Measurements from ENCODE around the gene ATG7.

The ATG7 gene

DNA sequence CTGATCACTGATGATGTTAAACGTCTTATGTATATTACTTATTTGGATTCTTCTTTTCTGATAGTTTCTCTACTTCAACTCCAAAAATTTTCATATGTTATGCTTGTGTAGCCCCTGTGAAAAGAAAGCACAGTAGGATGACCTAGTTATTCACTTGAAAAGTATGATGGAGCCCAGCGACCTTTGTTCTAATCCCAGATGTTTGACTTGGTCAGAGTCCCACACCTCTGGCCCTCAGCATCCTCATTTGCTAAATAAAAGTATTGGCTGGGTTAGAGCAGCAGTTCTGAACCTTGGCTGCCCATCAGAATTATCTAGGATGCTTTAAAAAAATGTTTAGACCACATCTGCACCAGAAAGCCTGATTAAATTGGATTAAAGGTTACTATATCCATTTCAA, 173.7 kb downstream of the ATG7 start:
- Histone ChIP-seq H3K4me1 (ENCODE audit: control insufficient read depth, low read length) (no peaks in the 10 kb centered on the region), H3F3A (ENCODE audit: control insufficient read depth, insufficient read depth) (no peaks in the 10 kb centered on the region), H3K27me3 (ENCODE audit: control insufficient read depth, low read length) (no peaks in the 10 kb centered on the region), H3K4me3 (ENCODE audit: low read length) (no peak overlapping the region), H3K9me2 (replicated peaks; ENCODE audit: control insufficient read depth, low read length) (no peaks in the 10 kb centered on the region), H3K9me3 (ENCODE audit: control insufficient read depth, insufficient read depth, low read length) (no peaks in the 10 kb centered on the region), H3K79me2 (ENCODE audit: control insufficient read depth, low read length) (no peaks in the 10 kb centered on the region), H4K20me1 (ENCODE audit: control insufficient read depth, insufficient read depth, low read depth, low read length) (no peaks in the 10 kb centered on the region), H3K27ac (ENCODE audit: low read depth, low read length) (no peak overlapping the region), H3K36me3 (ENCODE audit: control insufficient read depth, low read length) (no peaks in the 10 kb centered on the region), H3K4me2 (ENCODE audit: low read length) (no peak overlapping the region)
- TF ChIP-seq EZH2phosphoT487 (IDR thresholded peaks at IDR 0.05; ENCODE audit: borderline replicate concordance, low read length) (no peak), CTCF (IDR thresholded peaks at IDR 0.05; ENCODE audit: low read depth, low read length, poor library complexity, severe bottlenecking) (no peak)

DNA sequence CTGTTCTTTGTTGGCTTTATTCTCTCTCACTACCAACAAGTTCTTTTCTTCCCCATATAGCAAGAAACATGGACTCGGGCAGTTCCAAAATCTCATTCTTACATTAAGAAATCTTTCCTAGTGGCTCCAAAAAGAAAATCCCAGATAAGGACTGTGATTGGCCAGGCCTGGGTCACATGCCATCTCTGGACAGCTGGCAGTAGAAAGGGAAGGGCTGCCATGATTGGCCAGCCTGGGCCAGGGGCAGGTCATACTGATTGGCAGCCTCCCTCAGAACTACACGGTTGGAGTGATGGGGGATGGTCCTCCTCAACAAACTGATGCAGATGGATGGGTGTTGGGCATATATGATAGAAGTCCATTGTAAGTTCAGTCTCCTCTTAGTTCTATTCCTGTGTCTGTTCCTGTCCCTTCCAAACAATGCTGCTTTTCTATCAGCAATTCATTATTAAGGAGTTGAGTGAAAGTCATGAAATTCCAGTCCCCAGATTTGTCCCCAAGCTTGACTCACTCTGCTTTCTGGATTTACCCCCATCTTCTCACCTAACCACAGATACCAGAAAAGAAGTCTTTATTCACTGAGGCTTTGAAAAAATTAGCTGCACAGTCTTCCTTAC, 175.5 kb downstream of the ATG7 start:
- Histone ChIP-seq H3K4me3 (ENCODE audit: low read length) (no peak overlapping the region), H3K9me2 (replicated peaks; ENCODE audit: control insufficient read depth, low read length) (no peaks in the 10 kb centered on the region), H3K4me1 (ENCODE audit: control insufficient read depth, low read length) (no peaks in the 10 kb centered on the region), H3K27ac (ENCODE audit: low read depth, low read length) (no peak overlapping the region), H3K4me2 (ENCODE audit: low read length) (no peak overlapping the region), H3K9me3 (ENCODE audit: control insufficient read depth, insufficient read depth, low read length) (no peaks in the 10 kb centered on the region), H3F3A (ENCODE audit: control insufficient read depth, insufficient read depth) (no peaks in the 10 kb centered on the region), H3K79me2 (ENCODE audit: control insufficient read depth, low read length) (no peaks in the 10 kb centered on the region), H3K27me3 (ENCODE audit: control insufficient read depth, low read length) (no peaks in the 10 kb centered on the region), H4K20me1 (ENCODE audit: control insufficient read depth, insufficient read depth, low read depth, low read length) (no peaks in the 10 kb centered on the region), H3K36me3 (ENCODE audit: control insufficient read depth, low read length) (no peaks in the 10 kb centered on the region)
- TF ChIP-seq CTCF (IDR thresholded peaks at IDR 0.05; ENCODE audit: low read depth, low read length, poor library complexity, severe bottlenecking) (no peak), EZH2phosphoT487 (IDR thresholded peaks at IDR 0.05; ENCODE audit: borderline replicate concordance, low read length) (no peak)

DNA sequence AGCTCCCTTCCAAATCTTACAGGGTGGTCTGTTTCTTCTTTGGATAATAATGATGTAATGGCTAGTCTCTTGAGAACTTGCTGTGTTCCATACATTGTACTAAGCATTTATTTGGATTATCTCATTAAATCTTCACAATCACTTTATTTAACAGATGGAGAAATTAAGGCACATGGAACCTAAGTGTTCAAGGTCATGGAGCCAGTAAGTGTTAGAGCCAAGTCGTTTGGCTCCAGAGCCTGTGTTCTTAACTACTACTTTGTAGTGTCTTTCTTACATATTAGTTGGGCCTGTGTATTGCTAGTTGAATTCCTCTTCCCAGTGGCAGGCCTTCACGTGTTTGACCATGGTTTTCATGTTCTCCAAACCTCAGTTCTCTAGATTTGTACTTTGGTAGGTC, 177.8 kb downstream of the ATG7 start:
- H3F3A ChIP-seq (ENCODE audit: control insufficient read depth, insufficient read depth) = no peaks in the 10 kb centered on the region
- no peaks in the 10 kb centered on the region for H4K20me1 ChIP-seq (ENCODE audit: control insufficient read depth, insufficient read depth, low read depth, low read length)
- H3K36me3 ChIP-seq (ENCODE audit: control insufficient read depth, low read length) = no peaks in the 10 kb centered on the region
- no peaks in the 10 kb centered on the region for H3K79me2 ChIP-seq (ENCODE audit: control insufficient read depth, low read length)
- H3K27me3 ChIP-seq (ENCODE audit: control insufficient read depth, low read length) = no peaks in the 10 kb centered on the region
- TF ChIP-seq EZH2phosphoT487 (IDR thresholded peaks at IDR 0.05; ENCODE audit: borderline replicate concordance, low read length) (no peak), CTCF (IDR thresholded peaks at IDR 0.05; ENCODE audit: low read depth, low read length, poor library complexity, severe bottlenecking) (no peak)
- H3K9me3 ChIP-seq (ENCODE audit: control insufficient read depth, insufficient read depth, low read length) = no peaks in the 10 kb centered on the region
- H3K9me2 ChIP-seq (replicated peaks; ENCODE audit: control insufficient read depth, low read length) = no peaks in the 10 kb centered on the region
- H3K4me1 ChIP-seq (ENCODE audit: control insufficient read depth, low read length) = no peaks in the 10 kb centered on the region
- H3K27ac ChIP-seq (ENCODE audit: low read depth, low read length) = no peak overlapping the region
- H3K4me2 ChIP-seq (ENCODE audit: low read length) = no peak overlapping the region
- no peak overlapping the region for H3K4me3 ChIP-seq (ENCODE audit: low read length)

All from DOHH2 (cell line).